ENCODE measurements around the gene HOXB7. TPM values are rescaled to one million over a fixed set of nuclear protein-coding genes. Genes with fewer than 3 reads are reported as not detected.

The HOXB7 gene
- total RNA-seq, 2 experiments from 2014 or later = 0.29 TPM; not detected in 1

DNA sequence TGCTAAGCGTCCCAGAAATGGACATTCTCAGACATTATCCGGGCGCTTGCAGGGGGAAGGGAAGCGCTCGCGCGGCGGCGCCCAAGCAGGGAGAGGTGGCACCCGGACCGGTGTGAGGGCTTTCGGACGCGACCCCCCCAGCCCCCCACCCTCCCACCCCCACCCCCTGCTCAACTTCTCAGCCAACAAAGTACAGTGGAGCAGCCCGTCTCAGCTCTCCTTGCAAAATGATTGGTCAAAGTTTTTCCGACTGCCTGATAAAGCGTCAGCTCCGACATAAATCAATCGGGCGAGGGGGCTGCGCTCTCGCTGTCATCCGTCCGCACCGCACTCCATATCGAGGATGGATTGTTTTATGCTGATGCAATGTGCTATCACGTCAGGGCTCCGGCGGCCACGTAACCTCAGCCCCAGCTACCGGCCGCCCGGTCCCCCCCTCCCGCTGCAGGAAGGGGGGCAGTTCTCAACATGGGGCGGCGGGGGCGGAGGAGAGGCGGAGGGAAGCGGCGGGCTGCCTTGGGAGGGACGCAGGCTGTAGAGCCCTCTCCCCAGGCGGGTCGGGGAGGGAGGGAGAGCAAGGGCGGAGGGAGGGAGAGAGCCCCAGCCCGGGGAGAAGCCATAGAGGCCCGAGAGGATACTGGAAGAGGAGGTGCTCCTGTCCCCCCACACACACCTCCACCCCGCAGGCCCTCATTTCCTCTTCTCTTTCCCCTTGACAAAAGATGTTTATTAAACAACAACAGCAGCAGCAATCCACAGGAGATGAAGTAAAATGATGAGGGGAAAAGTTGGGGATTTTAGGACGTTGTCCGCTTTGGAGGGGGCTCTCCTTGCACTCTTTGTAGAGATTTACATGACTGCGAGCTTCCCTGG lies 15.7 kb upstream of the HOXB7 start, which contains the start of gene HOXB9:
Gene HOXB9 (minus strand): TSS at position 114 of the 873 bp plus-strand sequence. CDS start 89 bp downstream, at position 25.
- no peaks in the 10 kb centered on the region for H3K36me3 Mint-ChIP-seq (ENCODE audit: low read depth)
- H3K27ac Mint-ChIP-seq = peak within 1 kb of the TSS; percentile 73
- H3K9me3 Mint-ChIP-seq = no peaks in the 10 kb centered on the region
- peaks cover 70% of the 10 kb centered on the region for H3K27me3 Mint-ChIP-seq (ENCODE audit: low read depth)
- CTCF ChIA-PET = interaction anchor here (0.5 to 3.5 kb wide), 7 partner anchors 9 to 600 kb away, joined by 3 to 29 read pairs (median 3); no protein-coding TSS in a partner anchor
- peak within 1 kb of the TSS; percentile 86 for H3K4me3 Mint-ChIP-seq
- peak; percentile 73 for DNase-seq
- H3K4me1 Mint-ChIP-seq (ENCODE audit: low read depth) = peaks cover 7% of the 10 kb centered on the region
- intact Hi-C loops (cut with micrococcal nuclease) = loop anchor here (1.0 kb wide), 2 partner anchors 9 to 13 kb away; no protein-coding TSS in a partner anchor

DNA sequence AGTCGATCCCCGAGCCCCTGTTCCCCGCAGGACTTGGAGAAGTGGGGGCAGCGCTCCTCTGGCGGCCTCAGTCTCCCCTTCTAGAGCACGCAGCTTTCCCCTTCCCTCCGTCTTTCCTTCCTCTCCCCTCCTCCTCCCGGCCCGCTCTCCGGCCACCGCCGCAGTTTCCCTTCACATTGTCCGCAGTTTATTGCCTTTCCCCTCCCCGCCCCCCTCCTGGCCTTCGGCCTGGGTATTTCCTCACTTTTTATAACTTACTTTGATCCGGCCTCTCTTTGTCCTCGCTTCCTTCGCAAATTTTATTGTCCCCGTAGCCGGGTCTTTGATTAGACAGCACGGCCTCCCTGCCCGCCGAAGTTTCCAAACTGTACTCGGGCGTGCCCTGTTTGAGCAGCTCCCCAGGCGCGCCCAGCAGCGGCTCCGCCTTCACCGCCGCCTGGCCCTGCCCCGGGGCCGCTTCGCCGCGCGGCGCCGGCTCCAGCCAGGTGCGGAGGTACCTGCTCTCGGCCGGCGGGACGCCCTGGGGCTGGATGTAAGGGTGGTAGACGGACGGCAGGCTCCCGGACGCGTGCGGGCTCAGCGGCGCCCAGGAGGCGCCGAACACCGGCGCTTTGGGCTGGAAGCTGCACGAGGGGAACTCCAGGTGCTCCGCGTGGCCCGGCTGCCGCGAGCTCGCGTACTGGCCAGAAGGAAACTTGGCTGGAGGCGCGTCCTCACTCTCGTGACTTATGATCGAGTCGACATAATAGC lies 14.9 kb upstream of the HOXB7 start:
- Mint-ChIP-seq H3K36me3 (ENCODE audit: low read depth) (no peaks in the 10 kb centered on the region), H3K27me3 (ENCODE audit: low read depth) (peaks cover 71% of the 10 kb centered on the region), H3K9me3 (no peaks in the 10 kb centered on the region), H3K4me1 (ENCODE audit: low read depth) (peaks cover 7% of the 10 kb centered on the region), H3K27ac (no peak overlapping the region), H3K4me3 (peak overlapping the region; percentile 86)
- intact Hi-C loops (cut with micrococcal nuclease) = loop anchor here (1.0 kb wide), 2 partner anchors 10 to 12 kb away; no protein-coding TSS in a partner anchor
- CTCF ChIA-PET = interaction anchor here (0.5 to 3.5 kb wide), 8 partner anchors 10 to 186 kb away, joined by 3 to 29 read pairs (median 4); no protein-coding TSS in a partner anchor
- DNase-seq = peak; percentile 55

DNA sequence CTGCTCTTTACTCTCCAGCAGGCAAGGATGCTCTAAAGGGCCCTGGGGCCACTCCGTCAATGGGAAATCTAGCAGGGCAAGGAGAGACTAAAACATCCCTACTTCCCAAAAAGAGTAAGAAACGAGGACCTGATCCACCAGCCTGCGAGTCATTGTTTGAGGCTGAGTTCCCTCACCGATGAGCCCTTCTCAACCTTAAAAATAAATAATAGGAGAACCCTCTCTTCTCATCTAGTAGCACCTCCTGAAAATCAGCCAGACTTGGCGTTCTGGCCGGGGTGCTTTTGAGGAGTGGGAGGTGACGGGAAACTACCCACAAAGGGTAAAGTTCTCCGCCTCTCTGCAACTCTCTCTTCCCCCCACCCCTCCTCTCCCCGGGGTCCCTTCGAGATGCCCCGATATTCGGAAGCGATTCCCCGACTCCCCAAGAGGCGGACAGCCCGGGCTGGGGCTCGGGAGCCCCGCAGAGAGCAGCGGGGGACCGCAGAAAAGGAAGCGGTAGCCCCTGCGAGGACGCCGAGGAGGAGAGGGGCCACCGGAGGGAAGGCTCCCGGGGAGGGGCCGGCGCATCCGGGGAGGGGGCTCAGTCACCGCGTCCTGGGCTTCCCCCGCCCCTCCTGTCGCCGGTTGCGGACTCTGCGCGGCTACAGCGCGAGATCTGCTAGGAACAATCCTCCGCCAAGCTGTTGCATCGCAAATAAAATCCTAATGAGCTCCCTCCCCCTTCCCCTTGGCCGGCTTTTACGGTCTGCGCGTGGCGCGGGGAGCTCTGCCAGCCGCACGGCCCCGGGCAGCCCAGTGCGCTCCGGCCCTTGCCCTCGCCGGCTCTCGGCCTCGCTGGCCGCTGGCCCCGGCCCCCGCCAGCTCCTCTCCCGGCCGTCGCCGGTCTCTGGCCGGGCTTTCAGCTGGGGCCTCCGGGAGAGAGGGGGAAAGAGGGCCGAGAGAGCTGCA lies 14.0 kb upstream of the HOXB7 start:
- H3K36me3 Mint-ChIP-seq (ENCODE audit: low read depth) = no peaks in the 10 kb centered on the region
- peak; percentile 61 for DNase-seq
- no peaks in the 10 kb centered on the region for H3K9me3 Mint-ChIP-seq
- H3K27me3 Mint-ChIP-seq (ENCODE audit: low read depth) = peaks cover 72% of the 10 kb centered on the region
- H3K4me1 Mint-ChIP-seq (ENCODE audit: low read depth) = peaks cover 7% of the 10 kb centered on the region
- CTCF ChIA-PET = interaction anchor here (0.7 to 3.5 kb wide), 7 partner anchors 10 to 38 kb away, joined by 3 to 29 read pairs (median 4); partner anchors contain the start of gene HOXB8
- H3K27ac Mint-ChIP-seq = no peak overlapping the region
- intact Hi-C loops (cut with micrococcal nuclease) = no loop called here
- peak overlapping the region; percentile 86 for H3K4me3 Mint-ChIP-seq

DNA sequence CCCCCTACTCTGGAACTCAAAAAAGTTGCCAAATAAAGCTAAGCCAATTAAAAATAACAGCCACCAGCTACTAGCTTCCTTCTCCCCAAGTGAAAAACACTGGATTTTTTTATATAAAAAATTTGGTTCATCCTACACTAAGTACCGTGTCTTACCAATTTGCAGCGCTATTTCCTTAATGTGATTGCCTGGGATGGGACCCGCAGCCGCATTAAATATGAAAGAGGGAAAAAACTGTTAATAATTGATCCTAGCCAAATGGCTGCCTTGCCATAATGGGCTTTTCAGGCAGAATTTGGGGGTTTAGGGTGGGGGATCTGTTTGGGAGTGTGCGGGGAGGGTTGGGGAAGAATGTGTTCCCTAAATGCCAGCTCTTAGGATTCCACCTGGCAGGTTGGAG lies 13.3 kb upstream of the HOXB7 start:
- H3K27me3 Mint-ChIP-seq (ENCODE audit: low read depth) = peaks cover 72% of the 10 kb centered on the region
- H3K4me3 Mint-ChIP-seq = peak overlapping the region; percentile 47
- CTCF ChIA-PET = interaction anchor here (0.7 to 3.0 kb wide), 6 partner anchors 9 to 355 kb away, joined by 3 to 12 read pairs (median 4); partner anchors contain the start of genes HOXB5 and HOXB8
- no peak overlapping the region for H3K27ac Mint-ChIP-seq
- intact Hi-C loops (cut with micrococcal nuclease) = no loop called here
- H3K36me3 Mint-ChIP-seq (ENCODE audit: low read depth) = no peaks in the 10 kb centered on the region
- DNase-seq = no peak
- H3K4me1 Mint-ChIP-seq (ENCODE audit: low read depth) = peaks cover 11% of the 10 kb centered on the region
- H3K9me3 Mint-ChIP-seq = no peaks in the 10 kb centered on the region

DNA sequence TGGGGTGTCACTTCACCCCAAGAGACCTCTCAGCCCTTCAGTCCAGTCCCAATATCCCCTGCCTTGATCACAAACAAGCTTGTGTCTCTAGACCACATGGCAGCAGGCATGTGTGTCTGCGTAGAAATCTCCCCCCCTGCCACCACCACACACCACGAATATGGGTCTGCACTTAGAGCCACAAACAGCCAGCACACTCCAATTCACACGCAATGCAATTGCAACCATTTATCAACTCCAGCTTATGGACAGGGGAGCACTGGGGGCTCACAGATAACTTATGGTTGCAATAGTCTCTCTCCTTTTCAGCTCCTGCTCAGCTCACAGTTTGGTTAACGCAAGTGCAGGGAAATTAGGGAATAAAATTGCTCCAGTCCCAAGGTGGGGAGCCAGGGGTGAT lies 12.8 kb upstream of the HOXB7 start:
- no peaks in the 10 kb centered on the region for H3K36me3 Mint-ChIP-seq (ENCODE audit: low read depth)
- peaks cover 71% of the 10 kb centered on the region for H3K27me3 Mint-ChIP-seq (ENCODE audit: low read depth)
- H3K27ac Mint-ChIP-seq = no peak overlapping the region
- no peak for DNase-seq
- CTCF ChIA-PET = interaction anchor here (0.7 to 3.0 kb wide), 6 partner anchors 8 to 354 kb away, joined by 3 to 12 read pairs (median 4); partner anchors contain the start of genes HOXB5 and HOXB8
- H3K4me3 Mint-ChIP-seq = no peak overlapping the region
- H3K4me1 Mint-ChIP-seq (ENCODE audit: low read depth) = peaks cover 16% of the 10 kb centered on the region
- no peaks in the 10 kb centered on the region for H3K9me3 Mint-ChIP-seq
- intact Hi-C loops (cut with micrococcal nuclease) = no loop called here

DNA sequence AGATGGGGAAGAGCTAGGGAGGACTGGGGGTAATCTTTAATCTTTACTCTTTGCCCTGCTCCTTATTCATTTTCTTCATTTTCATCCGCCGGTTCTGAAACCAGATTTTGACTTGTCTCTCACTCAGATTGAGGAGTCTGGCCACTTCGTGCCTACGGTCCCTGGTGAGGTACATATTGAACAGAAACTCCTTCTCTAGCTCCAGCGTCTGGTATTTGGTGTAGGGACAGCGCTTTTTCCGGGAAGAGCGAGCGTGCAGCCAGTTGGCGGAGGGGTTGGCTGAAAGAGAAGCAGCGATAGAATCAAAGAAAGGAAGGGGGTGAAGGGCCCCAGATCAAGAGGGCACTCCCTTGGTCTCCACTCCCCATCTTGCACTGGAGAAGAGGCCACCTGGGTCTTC lies 12.0 kb upstream of the HOXB7 start:
- H3K4me3 Mint-ChIP-seq = no peak overlapping the region
- H3K4me1 Mint-ChIP-seq (ENCODE audit: low read depth) = peaks cover 22% of the 10 kb centered on the region
- no peak overlapping the region for H3K27ac Mint-ChIP-seq
- no peaks in the 10 kb centered on the region for H3K36me3 Mint-ChIP-seq (ENCODE audit: low read depth)
- intact Hi-C loops (cut with micrococcal nuclease) = no loop called here
- no peaks in the 10 kb centered on the region for H3K9me3 Mint-ChIP-seq
- no peak for DNase-seq
- CTCF ChIA-PET = interaction anchor here (0.6 to 3.0 kb wide), 4 partner anchors 10 to 262 kb away, joined by 3 to 12 read pairs (median 4); no protein-coding TSS in a partner anchor
- peaks cover 71% of the 10 kb centered on the region for H3K27me3 Mint-ChIP-seq (ENCODE audit: low read depth)

DNA sequence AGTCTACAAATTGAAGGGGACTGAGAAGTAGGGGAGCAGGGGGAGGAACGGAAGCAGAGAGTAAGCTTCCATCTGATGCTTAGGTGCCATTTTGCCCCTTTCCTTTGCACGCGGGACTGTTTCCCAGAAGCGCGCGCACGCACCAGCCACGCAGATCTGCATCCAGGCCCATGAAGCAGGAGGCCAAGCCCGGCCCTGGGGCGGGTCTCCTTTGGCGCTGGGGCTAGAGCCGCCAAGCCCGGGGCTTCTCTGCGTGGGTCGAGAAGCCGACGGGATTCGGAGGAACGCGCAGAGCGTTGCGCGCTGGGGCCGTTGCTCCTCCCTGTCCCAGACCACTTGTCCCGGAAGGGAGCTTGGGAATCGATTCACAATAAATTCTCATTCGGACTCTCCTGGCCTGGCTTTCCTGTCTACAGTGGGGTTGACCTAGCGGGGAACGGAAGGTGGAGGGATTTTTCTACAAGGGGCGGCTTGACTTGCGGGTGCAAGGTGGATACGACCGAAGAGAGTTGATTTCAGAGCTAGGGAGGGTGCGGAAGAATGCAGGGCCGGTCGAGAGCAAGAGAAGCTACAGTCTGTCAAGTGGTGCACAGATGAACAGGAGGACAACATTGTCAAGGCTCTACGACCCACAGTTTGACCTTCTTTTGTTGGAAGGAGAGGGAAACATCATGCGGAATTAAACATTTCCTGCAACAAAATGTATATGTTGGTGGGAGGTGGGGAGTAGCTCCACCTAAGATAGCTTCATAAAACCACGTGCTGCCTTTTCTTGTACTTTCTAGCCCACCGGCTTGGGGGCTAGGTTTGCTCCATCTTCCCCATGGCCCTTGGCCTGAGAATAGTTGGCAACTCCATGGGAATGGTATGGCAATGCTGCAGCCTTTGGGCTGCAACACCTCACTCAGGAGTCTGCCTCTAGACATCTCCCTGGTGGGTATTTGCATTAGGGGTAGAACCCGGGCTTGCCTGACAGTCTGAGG lies 10.9 kb upstream of the HOXB7 start:
- no peaks in the 10 kb centered on the region for H3K36me3 Mint-ChIP-seq (ENCODE audit: low read depth)

DNA sequence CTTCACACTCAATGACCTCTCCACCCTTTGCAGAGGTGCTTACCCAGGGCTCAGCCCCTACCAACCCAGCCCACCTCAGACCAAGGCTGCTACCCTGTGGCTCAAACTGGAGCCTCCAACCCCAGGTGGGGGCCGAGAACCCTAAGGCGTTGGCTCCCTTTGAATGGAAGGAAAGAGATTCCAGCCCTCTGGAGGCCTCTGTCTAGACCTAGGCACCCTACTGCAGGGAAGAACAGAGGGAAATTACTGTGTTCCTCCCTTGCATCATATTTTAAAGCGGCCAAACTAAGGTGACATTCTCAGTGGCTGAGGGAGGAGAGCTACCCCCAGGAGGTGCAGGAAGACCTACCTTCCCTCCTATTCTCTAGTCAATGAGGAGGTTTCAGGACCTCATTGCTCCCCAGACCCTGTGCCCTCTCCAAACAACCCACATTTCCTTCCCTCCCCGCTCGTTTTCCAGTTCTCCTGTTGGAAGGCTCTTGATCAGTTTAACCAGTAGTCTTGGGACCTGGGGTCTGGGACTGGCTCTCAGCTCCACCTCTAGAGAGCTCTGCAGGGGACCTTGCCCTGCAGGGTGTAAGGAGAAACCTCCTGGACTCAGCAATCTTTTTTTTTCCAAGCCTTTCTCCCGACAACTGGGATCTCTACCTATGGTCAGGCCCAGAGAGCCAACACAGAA lies 9.8 kb upstream of the HOXB7 start:
- intact Hi-C loops (cut with micrococcal nuclease) = no loop called here

More for the DNA sequence above, 10.9 kb upstream of the HOXB7 start:
- CTCF ChIA-PET = interaction anchor here (0.5 to 3.0 kb wide), 5 partner anchors 8 to 546 kb away, joined by 3 to 12 read pairs (median 5); no protein-coding TSS in a partner anchor
- intact Hi-C loops (cut with micrococcal nuclease) = no loop called here
- peaks cover 25% of the 10 kb centered on the region for H3K4me1 Mint-ChIP-seq (ENCODE audit: low read depth)
- peaks cover 72% of the 10 kb centered on the region for H3K27me3 Mint-ChIP-seq (ENCODE audit: low read depth)
- H3K9me3 Mint-ChIP-seq = no peaks in the 10 kb centered on the region
- H3K27ac Mint-ChIP-seq = no peak overlapping the region
- no peak for DNase-seq
- H3K4me3 Mint-ChIP-seq = no peak overlapping the region

DNA sequence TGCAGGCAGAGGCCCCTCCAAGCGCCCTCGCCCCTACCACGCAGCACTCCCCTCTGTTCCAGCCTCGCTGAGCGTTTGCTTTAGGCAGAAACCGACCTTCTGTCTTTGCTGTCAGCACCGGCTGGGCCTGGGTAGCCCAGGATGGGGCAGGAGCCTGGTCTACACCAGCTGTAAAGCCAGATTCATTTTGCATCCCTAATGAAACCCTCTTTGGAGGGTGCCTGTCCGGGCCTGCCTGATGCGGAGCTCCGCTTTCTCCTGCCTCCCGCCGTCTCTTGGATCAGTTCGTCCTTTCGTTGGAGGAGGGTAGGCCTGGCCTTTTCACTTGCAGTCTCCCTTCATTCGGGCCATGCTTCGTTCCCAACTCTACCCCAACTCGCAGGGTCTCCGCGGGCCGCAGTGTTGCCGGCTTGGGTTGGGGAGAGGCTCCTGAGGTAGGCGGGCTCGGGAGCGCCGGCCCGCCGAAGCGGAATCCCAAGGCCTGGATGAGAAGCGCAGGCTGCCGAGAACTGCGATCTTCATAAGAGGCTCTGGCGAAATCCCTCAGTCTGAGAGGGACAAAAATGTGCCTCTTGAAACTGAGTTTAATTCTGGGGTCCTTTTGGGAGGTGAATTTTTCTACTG lies 9.1 kb upstream of the HOXB7 start:
- intact Hi-C loops (cut with micrococcal nuclease) = loop anchor here (2.0 kb wide), 1 partner anchor 595 kb away; no protein-coding TSS in a partner anchor

More for the DNA sequence above, 9.8 kb upstream of the HOXB7 start:
- Mint-ChIP-seq H3K36me3 (ENCODE audit: low read depth) (no peaks in the 10 kb centered on the region), H3K27me3 (ENCODE audit: low read depth) (peaks cover 78% of the 10 kb centered on the region), H3K9me3 (no peaks in the 10 kb centered on the region), H3K4me1 (ENCODE audit: low read depth) (peaks cover 23% of the 10 kb centered on the region), H3K27ac (no peak overlapping the region), H3K4me3 (no peak overlapping the region)
- CTCF ChIA-PET = interaction anchor here (1.0 kb wide), 1 partner anchor 74 kb away, joined by 3 read pairs; no protein-coding TSS in a partner anchor
- DNase-seq = no peak

More for the DNA sequence above, 9.1 kb upstream of the HOXB7 start:
- Mint-ChIP-seq H3K36me3 (ENCODE audit: low read depth) (no peaks in the 10 kb centered on the region), H3K9me3 (no peaks in the 10 kb centered on the region), H3K27ac (no peak overlapping the region), H3K27me3 (ENCODE audit: low read depth) (peaks cover 82% of the 10 kb centered on the region), H3K4me3 (no peak overlapping the region), H3K4me1 (ENCODE audit: low read depth) (peaks cover 29% of the 10 kb centered on the region)
- DNase-seq = no peak
- CTCF ChIA-PET = interaction anchor here (1.0 to 1.4 kb wide), 4 partner anchors 10 to 546 kb away, joined by 3 to 5 read pairs (median 4); no protein-coding TSS in a partner anchor
